CD4-positive, alpha-beta T cell (primary cell): Measurements from ENCODE around the gene ZNF679. TPM values are rescaled to one million over a fixed set of nuclear protein-coding genes. Genes with fewer than 3 reads are reported as not detected.
"Not testable (repeated sequence)": the region's sequence is repeated elsewhere in the genome, so short reads cannot be mapped to it uniquely, and the experiment has no call there.

Experiments
- ATAC-seq: fragments of 200-7000 bp; cut with Tn5 transposase; one replicate; pipeline ENCODE4 v1.10.0; 2022; ENCODE audit warnings: mild to moderate bottlenecking; ENCODE audit not compliant: poor library complexity
- CTCF ChIA-PET: fragments of 350-600 bp; sonication (Branson Sonifier 250); formaldehyde crosslinking; loops from one replicate; lab custom pipeline; 2021; ENCODE audit warnings: antibody characterized with exemption, inconsistent platforms; lab: Charles Lee
- POLR2A ChIA-PET: fragments of 350-600 bp; sonication (Branson Sonifier 250); formaldehyde crosslinking; loops from one replicate; lab custom pipeline; 2021; ENCODE audit warnings: antibody characterized with exemption, inconsistent platforms; lab: Charles Lee
- DNase-seq, 14 experiments: peaks; one replicate each; pipeline ENCODE4 v3.0.0-alpha.2; 2013 to 2020; ENCODE audit warnings: mixed read lengths in 2 of 14
- H3K27ac ChIP-seq, 2 donors: one replicate each; pipeline versions ENCODE4 v1.5.1 to v1.7.0; 2013; ENCODE audit warnings: low read length in 2 of 2, low read depth in 1 of 2, mild to moderate bottlenecking in 1 of 2
- H3K27me3 ChIP-seq, 2 experiments: 1 replicate in 1 of 2; 2 replicates in 1 of 2; pipeline versions ENCODE4 v1.6.1 to v1.7.0; 2013; ENCODE audit warnings: low read length in 2 of 2, control low read depth in 1 of 2, mild to moderate bottlenecking in 1 of 2, moderate library complexity in 1 of 2; ENCODE audit not compliant: insufficient read depth in 2 of 2, control insufficient read depth in 1 of 2
- H3K36me3 ChIP-seq: one replicate; pipeline ENCODE4 v1.6.1; 2013; ENCODE audit warnings: low read length, control low read depth; ENCODE audit not compliant: insufficient read depth
- H3K4me1 ChIP-seq: one replicate; pipeline ENCODE4 v1.6.1; 2013; ENCODE audit warnings: low read length, control low read depth; ENCODE audit not compliant: insufficient read depth
- H3K4me3 ChIP-seq: one replicate; pipeline ENCODE4 v1.5.1; 2013; ENCODE audit warnings: mild to moderate bottlenecking, low read length, moderate library complexity
- H3K9me3 ChIP-seq, 2 experiments: 1 replicate in 1 of 2; 2 replicates in 1 of 2; pipeline versions ENCODE4 v1.6.1 to v1.7.0; 2013; ENCODE audit warnings: low read length in 2 of 2, mild to moderate bottlenecking in 2 of 2, control low read depth in 1 of 2, moderate library complexity in 1 of 2; ENCODE audit not compliant: control insufficient read depth in 1 of 2, insufficient read depth in 1 of 2
- H3K27ac Mint-ChIP-seq: one replicate; pipeline ENCODE4 v1.8.0; 2020; ENCODE audit warnings: mixed read lengths
- H3K27me3 Mint-ChIP-seq: one replicate; pipeline ENCODE4 v1.8.0; 2021; ENCODE audit warnings: mixed read lengths
- H3K36me3 Mint-ChIP-seq: one replicate; pipeline ENCODE4 v1.8.0; 2021; ENCODE audit warnings: low read depth, mixed read lengths
- H3K4me1 Mint-ChIP-seq: one replicate; pipeline ENCODE4 v1.8.0; 2021; ENCODE audit warnings: low read depth, mixed read lengths
- H3K4me3 Mint-ChIP-seq: one replicate; pipeline ENCODE4 v1.8.0; 2020; ENCODE audit warnings: mild to moderate bottlenecking, mixed read lengths
- H3K9me3 Mint-ChIP-seq: one replicate; pipeline ENCODE4 v1.8.0; 2020; ENCODE audit warnings: mixed read lengths
- CTCF ChIP-seq: fragments of 200-600 bp; IDR thresholded peaks from one replicate; pipeline ENCODE4 v1.8.0; 2022; ENCODE audit warnings: antibody characterized with exemption, mild to moderate bottlenecking
- intact Hi-C, 2 experiments: fragments of 100-400 bp; cut with DNase I in 1 of 2; cut with micrococcal nuclease in 1 of 2; formaldehyde crosslinking; loops; one replicate each; pipeline versions ENCODE4 v1.15.1 to v1.9.0; 2023 to 2025; cut with DNase I, micrococcal nuclease
- polyA plus RNA-seq, 2 donors: library from polyadenylated mRNA; unstranded; fragments of 120-200 nt; gene quantifications; one replicate each; pipeline ENCODE4 v1.2.1, GENCODE V29; 2013
- total RNA-seq, 174 experiments: library from RNA in 2 of 174; stranded (reverse) in 2 of 174; gene quantifications; one replicate each; pipeline ENCODE4 v1.2.3 and lab custom pipeline; 2021 to 2026

The ZNF679 gene
- not detected for total RNA-seq
- polyA plus RNA-seq (2013, experiment 1 of 2), result not detected
- not detected for polyA plus RNA-seq (2013, experiment 2 of 2)
- 0 to 0.16 (median 0) reads per million in 172 experiments for total RNA-seq (lab: John Stamatoyannopoulos, UW)

DNA sequence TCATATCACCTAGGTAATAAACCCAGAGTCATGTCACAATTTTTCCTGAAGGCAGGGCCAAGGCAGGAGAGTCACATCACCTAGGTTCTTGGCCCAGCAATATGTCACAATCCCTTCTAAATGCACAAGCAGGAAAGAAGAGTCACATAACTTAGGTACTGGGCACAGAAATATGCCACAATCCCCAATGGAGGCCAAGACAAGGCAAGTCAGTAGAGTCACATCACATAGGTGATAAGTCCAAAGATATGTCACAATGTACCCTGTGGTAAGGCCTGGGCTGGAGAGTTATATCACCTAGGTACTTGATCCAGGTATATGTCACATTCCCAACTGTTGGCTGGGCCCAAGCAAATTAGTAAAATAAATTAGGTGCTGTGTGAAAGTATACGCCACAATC lies at the start of gene ZNF679:
TSS of gene ZNF679 (plus strand) at position 301 of the 400 bp plus-strand sequence. CDS start 20,644 bp downstream, outside the sequence.
- H3K4me3 ChIP-seq, H3K36me3 ChIP-seq, H3K4me1 Mint-ChIP-seq, DNase-seq, H3K36me3 Mint-ChIP-seq, H3K27me3 ChIP-seq, CTCF ChIA-PET, ATAC-seq, H3K4me1 ChIP-seq, POLR2A ChIA-PET, H3K27ac Mint-ChIP-seq, H3K4me3 Mint-ChIP-seq, H3K27ac ChIP-seq, H3K27me3 Mint-ChIP-seq, intact Hi-C loops: not testable (repeated sequence)
- peaks cover 15 to 23% of the 10 kb centered on the region in 2 experiments for H3K9me3 ChIP-seq
- peaks cover 19% of the 10 kb centered on the region for H3K9me3 Mint-ChIP-seq

DNA sequence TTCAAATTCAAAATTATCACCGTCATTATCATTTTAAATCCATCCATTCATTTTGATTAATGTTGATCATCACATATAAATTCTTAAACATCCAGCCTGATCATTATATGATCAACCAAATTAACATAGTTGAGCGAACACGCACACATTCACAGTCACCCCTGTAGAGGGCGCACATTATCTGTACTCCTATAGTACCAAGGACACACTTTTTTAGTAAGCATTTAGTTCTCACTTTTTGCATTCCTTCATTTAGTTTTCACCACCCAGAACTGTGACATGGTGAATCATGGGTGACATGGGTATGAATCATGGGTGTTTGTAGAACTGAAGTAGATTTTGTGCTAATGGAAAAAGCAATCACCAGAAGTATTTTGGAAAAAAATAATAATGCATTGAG lies 47.3 kb upstream of the ZNF679 start:
- Histone ChIP-seq H3K27ac (no peak overlapping the region), H3K4me1 (peaks cover 7% of the 10 kb centered on the region), H3K36me3 (no peaks in the 10 kb centered on the region), H3K9me3 (peaks cover 0 to 45% of the 10 kb centered on the region in 2 experiments), H3K27me3 (peaks cover 0 to 4% of the 10 kb centered on the region in 2 experiments), H3K4me3 (no peak overlapping the region)
- intact Hi-C loops, result no loop called here
- H3K4me3 Mint-ChIP-seq, result no peak overlapping the region
- ATAC-seq (no peak), DNase-seq (peak in 3 of 14 experiments; percentile 9 to 24 (median 14))
- POLR2A ChIA-PET, result no interaction called here
- no peaks in the 10 kb centered on the region for H3K4me1 Mint-ChIP-seq
- no peak for TF ChIP-seq CTCF
- H3K36me3 Mint-ChIP-seq, result no peaks in the 10 kb centered on the region
- CTCF ChIA-PET, result no interaction called here
- H3K27ac Mint-ChIP-seq, result no peak overlapping the region
- peaks cover 14% of the 10 kb centered on the region for H3K27me3 Mint-ChIP-seq
- peaks cover 5% of the 10 kb centered on the region for H3K9me3 Mint-ChIP-seq

DNA sequence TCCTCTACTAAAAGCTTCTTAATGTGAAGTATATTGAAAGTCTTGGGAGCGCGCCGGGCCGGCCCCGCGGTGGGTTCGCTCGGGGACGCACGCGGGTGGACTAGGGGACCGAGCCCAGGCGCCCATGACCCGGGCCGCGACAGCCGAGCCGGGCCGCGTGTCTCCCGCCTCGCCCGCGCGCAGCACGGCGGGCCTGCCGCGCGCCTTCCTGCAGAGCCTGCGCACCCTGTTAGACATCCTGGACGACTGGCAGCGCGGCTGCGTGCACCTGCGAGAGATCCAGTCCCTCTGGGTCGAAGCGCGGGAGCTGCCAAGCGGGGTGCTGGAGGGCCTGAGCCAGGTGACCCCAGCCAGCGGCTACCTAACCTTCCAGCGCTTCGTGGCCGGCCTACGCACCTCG lies 46.7 kb upstream of the ZNF679 start:
- peaks cover 0 to 4% of the 10 kb centered on the region in 2 experiments for H3K27me3 ChIP-seq
- ChIA-PET POLR2A (no interaction called here), CTCF (no interaction called here)
- no peaks in the 10 kb centered on the region for H3K4me1 Mint-ChIP-seq
- no peak overlapping the region for H3K4me3 ChIP-seq
- H3K27ac ChIP-seq, result no peak overlapping the region
- H3K9me3 ChIP-seq, result peaks cover 0 to 45% of the 10 kb centered on the region in 2 experiments
- no peak overlapping the region for H3K4me3 Mint-ChIP-seq
- ATAC-seq (no peak), DNase-seq (peak in 1 of 14 experiments; percentile 4)
- H3K27me3 Mint-ChIP-seq, result peaks cover 14% of the 10 kb centered on the region
- peaks cover 5% of the 10 kb centered on the region for H3K9me3 Mint-ChIP-seq
- H3K36me3 Mint-ChIP-seq, result no peaks in the 10 kb centered on the region
- no peaks in the 10 kb centered on the region for H3K36me3 ChIP-seq
- H3K27ac Mint-ChIP-seq, result no peak overlapping the region
- intact Hi-C loops, result no loop called here
- peaks cover 7% of the 10 kb centered on the region for H3K4me1 ChIP-seq
- no peak for TF ChIP-seq CTCF
